Activated CD8-positive, alpha-beta T cell treated with anti-CD3 and anti-CD28 coated beads for 36 hours (primary cell): ENCODE measurements around the gene EEF2K. TPM values are rescaled to one million over a fixed set of nuclear protein-coding genes. Genes with fewer than 3 reads are reported as not detected.

Experiments
- ATAC-seq: fragments of 200-7000 bp; cut with Tn5 transposase; one replicate; pipeline ENCODE4 v1.10.0; 2021; ENCODE audit warnings: mild to moderate bottlenecking, moderate library complexity
- CTCF ChIA-PET: fragments of 350-600 bp; sonication (Branson Sonifier 250); formaldehyde crosslinking; loops from one replicate; lab custom pipeline; 2021; ENCODE audit warnings: antibody characterized with exemption; lab: Charles Lee
- POLR2A ChIA-PET: fragments of 350-600 bp; sonication (Branson Sonifier 250); formaldehyde crosslinking; loops from one replicate; lab custom pipeline; 2021; ENCODE audit warnings: antibody characterized with exemption; lab: Charles Lee
- DNase-seq: peaks from one replicate; pipeline ENCODE4 v3.0.0-alpha.2; 2020
- H3K27ac Mint-ChIP-seq: one replicate; pipeline ENCODE4 v1.8.0; 2021; ENCODE audit warnings: mild to moderate bottlenecking, mixed read lengths
- H3K27me3 Mint-ChIP-seq: one replicate; pipeline ENCODE4 v1.8.0; 2021; ENCODE audit warnings: mixed read lengths
- H3K36me3 Mint-ChIP-seq: one replicate; pipeline ENCODE4 v1.8.0; 2021; ENCODE audit warnings: low read depth, mixed read lengths
- H3K4me1 Mint-ChIP-seq: one replicate; pipeline ENCODE4 v1.8.0; 2021; ENCODE audit warnings: low read depth, mixed read lengths
- H3K4me3 Mint-ChIP-seq: one replicate; pipeline ENCODE4 v1.8.0; 2021; ENCODE audit warnings: mild to moderate bottlenecking, moderate library complexity, mixed read lengths
- H3K9me3 Mint-ChIP-seq: one replicate; pipeline ENCODE4 v1.8.0; 2021; ENCODE audit warnings: mixed read lengths
- intact Hi-C: fragments of 100-400 bp; cut with micrococcal nuclease; formaldehyde crosslinking; loops from one replicate; pipeline ENCODE4 v1.10.0; 2022
- total RNA-seq, 2 experiments: library from RNA; stranded (reverse); gene quantifications; one replicate each; pipeline ENCODE4 v1.2.3, GENCODE V29; 2021
- TF ChIP-seq, protein P1 (sequence below): fragments of 200-600 bp; IDR thresholded peaks from one replicate; pipeline ENCODE4 v1.8.0; 2022; ENCODE audit warnings: antibody characterized with exemption, mild to moderate bottlenecking

EEF2K gene
- total RNA-seq, 2 experiments from 2014 or later: 28.6 to 31.2 TPM

GRCh38 chr16:22321340-22322001 is 115.4 kb downstream of the EEF2K start:
- Mint-ChIP-seq H3K9me3 (no peaks in the 10 kb centered on the region), H3K4me1 (peaks cover 3% of the 10 kb centered on the region), H3K36me3 (peaks cover 37% of the 10 kb centered on the region), H3K27ac (peak overlapping the region; percentile 34), H3K4me3 (no peak overlapping the region), H3K27me3 (no peaks in the 10 kb centered on the region)
- TF ChIP-seq, protein P1, sequence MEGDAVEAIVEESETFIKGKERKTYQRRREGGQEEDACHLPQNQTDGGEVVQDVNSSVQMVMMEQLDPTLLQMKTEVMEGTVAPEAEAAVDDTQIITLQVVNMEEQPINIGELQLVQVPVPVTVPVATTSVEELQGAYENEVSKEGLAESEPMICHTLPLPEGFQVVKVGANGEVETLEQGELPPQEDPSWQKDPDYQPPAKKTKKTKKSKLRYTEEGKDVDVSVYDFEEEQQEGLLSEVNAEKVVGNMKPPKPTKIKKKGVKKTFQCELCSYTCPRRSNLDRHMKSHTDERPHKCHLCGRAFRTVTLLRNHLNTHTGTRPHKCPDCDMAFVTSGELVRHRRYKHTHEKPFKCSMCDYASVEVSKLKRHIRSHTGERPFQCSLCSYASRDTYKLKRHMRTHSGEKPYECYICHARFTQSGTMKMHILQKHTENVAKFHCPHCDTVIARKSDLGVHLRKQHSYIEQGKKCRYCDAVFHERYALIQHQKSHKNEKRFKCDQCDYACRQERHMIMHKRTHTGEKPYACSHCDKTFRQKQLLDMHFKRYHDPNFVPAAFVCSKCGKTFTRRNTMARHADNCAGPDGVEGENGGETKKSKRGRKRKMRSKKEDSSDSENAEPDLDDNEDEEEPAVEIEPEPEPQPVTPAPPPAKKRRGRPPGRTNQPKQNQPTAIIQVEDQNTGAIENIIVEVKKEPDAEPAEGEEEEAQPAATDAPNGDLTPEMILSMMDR: peak; percentile 97
- intact Hi-C loops: no loop called here
- peak; percentile 89 for ATAC-seq
- ChIA-PET CTCF (interaction anchor here (0.6 to 1.6 kb wide), 16 partner anchors 8 to 98 kb away, joined by 3 to 6 read pairs (median 3); no protein-coding TSS in a partner anchor), POLR2A (interaction anchor here (0.6 to 1.2 kb wide), 2 partner anchors 95 to 753 kb away, joined by 3 to 4 read pairs; no protein-coding TSS in a partner anchor)
- peak; percentile 86 for DNase-seq

- ChIA-PET POLR2A (interaction anchor here (0.6 to 1.2 kb wide), 2 partner anchors 95 to 754 kb away, joined by 3 to 4 read pairs; no protein-coding TSS in a partner anchor), CTCF (interaction anchor here (0.9 to 1.6 kb wide), 3 partner anchors 9 to 31 kb away, joined by 3 to 6 read pairs (median 4); no protein-coding TSS in a partner anchor)
- Mint-ChIP-seq H3K9me3 (no peaks in the 10 kb centered on the region), H3K4me1 (peaks cover 3% of the 10 kb centered on the region), H3K4me3 (no peak overlapping the region), H3K27ac (no peak overlapping the region), H3K27me3 (no peaks in the 10 kb centered on the region), H3K36me3 (peaks cover 41% of the 10 kb centered on the region)
- ATAC-seq (no peak), DNase-seq (no peak)
- TF ChIP-seq, protein P1: no peak
- intact Hi-C loops: no loop called here
Observed at GRCh38 chr16:22322021-22322471, 116.0 kb downstream of the EEF2K start.

DNA sequence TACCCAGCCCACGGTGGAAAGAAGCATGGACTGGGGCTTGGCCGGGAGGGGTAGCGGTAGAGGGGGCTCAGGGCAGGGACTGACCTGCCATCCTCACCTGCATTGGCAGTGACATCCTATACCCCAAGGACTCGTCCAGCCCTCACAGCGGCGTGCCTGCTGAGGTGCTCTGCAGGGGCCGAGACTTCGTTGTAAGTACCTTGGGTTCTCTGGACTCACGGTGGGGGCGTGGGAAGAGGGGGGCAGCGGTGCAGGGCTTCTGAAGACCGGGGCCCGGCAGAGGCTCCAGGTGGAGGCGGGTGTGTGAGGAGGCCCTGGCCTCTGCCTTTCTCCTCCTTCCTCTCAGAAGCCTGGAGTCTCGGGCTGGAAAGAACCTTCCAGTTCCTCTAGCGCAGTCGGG is 116.7 kb downstream of the EEF2K start:
- H3K27ac Mint-ChIP-seq: no peak overlapping the region
- ATAC-seq (no peak), DNase-seq (no peak)
- intact Hi-C loops: no loop called here
- H3K27me3 Mint-ChIP-seq: no peaks in the 10 kb centered on the region
- ChIA-PET CTCF (no interaction called here), POLR2A (no interaction called here)
- H3K9me3 Mint-ChIP-seq: no peaks in the 10 kb centered on the region
- H3K4me3 Mint-ChIP-seq: no peak overlapping the region
- peaks cover 3% of the 10 kb centered on the region for H3K4me1 Mint-ChIP-seq
- TF ChIP-seq, protein P1: no peak
- H3K36me3 Mint-ChIP-seq: peaks cover 40% of the 10 kb centered on the region

DNA sequence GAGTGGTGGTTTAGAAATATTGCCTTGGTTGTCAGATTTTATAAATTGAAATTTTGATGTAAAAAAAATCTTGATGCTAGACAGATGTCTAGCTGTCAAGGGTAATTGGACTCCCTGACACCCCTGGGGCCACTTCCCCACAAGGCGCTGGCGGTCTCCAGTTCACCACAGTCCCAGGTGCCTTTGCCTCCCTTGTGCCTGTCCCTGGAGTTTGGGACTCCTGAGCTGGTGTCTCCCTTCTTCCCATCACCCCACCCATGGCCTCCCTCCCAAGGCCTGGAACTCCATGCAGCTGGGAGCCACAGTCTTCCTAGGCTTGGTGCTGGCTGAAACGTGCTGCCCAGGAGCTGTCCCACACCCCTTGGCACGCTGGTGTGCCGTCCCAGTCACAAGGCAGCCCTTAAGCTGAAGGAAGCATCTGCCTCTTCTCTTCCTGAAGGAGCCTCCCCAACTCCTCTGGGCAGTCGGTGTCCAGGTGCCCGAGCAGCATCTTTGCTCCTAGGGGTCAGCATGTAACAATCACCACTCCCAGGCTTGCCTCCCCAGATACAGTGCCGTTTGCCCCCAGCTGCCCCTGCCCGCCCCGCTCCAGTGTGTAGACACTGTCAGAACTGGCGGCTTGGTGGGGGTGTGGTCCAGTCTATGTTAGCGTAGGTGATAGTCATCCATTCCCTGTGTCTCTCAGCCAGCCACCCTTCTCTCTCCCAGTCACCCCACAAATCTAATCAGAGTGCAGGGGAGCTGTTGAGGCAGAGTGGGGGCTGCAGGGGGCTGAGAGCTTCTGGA is 117.3 kb downstream of the EEF2K start:
- TF ChIP-seq, protein P1: no peak
- ChIA-PET POLR2A (interaction anchor here (0.6 to 1.1 kb wide), 2 partner anchors 9 to 27 kb away, joined by 3 to 4 read pairs; no protein-coding TSS in a partner anchor), CTCF (interaction anchor here (0.9 kb wide), 1 partner anchor 14 kb away, joined by 3 read pairs; no protein-coding TSS in a partner anchor)
- Mint-ChIP-seq H3K4me3 (no peak overlapping the region), H3K36me3 (peaks cover 39% of the 10 kb centered on the region), H3K4me1 (peaks cover 3% of the 10 kb centered on the region), H3K27ac (no peak overlapping the region), H3K9me3 (no peaks in the 10 kb centered on the region), H3K27me3 (no peaks in the 10 kb centered on the region)
- ATAC-seq (no peak), DNase-seq (no peak)
- intact Hi-C loops: no loop called here
